ENCODE results near the gene NEURL3.
"Not testable (repeated sequence)": the region's sequence is repeated elsewhere in the genome, so short reads cannot be mapped to it uniquely, and the experiment has no call there.

NEURL3 gene

GRCh38 chr2:96499061-96499960, 5.8 kb downstream of the NEURL3 start:
- FAIRE-seq (no peak), DNase-seq (ENCODE audit: insufficient read length, low spot score) (no peak)
- no peak for TF ChIP-seq CTCF (IDR thresholded peaks at IDR 0.05; ENCODE audit: insufficient read depth, missing control alignments)

GRCh38 chr2:96498611-96499010, 6.5 kb downstream of the NEURL3 start:
- not testable (repeated sequence) for DNase-seq (ENCODE audit: insufficient read length, low spot score); FAIRE-seq

DNA sequence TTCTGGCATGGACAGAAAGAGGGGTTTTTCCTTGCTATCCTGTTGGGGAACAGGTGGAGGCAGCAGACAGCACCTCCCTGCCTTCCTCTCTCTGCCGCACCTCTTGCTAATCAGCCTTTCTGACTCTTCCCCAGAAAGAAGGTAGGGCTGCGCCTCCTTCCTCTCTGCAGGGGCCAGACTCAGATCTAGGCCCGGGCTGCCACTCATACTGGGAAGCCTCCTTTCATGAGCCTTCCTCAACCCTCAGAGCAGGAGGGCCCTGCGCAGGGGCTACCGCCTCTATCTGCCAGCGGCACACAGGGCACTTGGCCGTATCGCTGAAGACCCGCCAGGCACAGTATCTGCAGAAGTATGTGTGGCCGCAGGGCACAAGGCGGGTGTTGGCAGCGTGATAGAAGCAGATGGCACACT, 7.1 kb downstream of the NEURL3 start:
- FAIRE-seq: no peak

DNA sequence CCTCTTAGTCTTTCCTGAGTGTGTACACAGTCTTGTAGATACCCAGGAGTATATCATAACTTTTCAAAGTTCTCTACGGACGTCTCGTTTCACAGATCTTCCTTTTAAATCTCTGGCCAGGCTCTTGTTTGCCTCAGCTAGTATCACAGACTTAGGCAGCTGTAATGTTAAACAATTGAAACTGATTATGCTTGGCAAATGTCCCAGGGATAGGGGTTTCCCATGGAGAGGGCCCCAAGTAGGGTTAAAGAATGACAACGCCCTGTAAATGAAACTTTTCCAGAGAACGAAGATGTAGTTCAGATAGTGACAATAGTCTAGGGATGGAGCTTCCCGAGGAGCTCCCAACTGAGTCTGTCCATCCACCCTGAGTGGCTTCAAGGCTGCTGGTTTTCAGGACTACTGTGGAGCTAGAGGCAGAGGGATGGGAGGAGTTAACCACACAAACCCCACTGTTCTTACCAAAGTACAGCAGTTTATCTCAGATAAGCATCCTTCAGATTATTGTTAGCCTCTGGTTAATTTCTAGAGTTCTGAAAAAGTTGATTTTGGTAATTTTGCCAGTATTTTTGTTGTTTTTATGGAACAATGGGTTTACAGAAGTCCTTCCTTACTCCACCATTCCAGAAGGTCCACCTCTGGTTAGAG, 9.1 kb downstream of the NEURL3 start:
- TF ChIP-seq CTCF (IDR thresholded peaks at IDR 0.05; ENCODE audit: insufficient read depth, missing control alignments): no peak
- DNase-seq (ENCODE audit: insufficient read length, low spot score): no peak
- no peak for FAIRE-seq

More for the DNA sequence above, 7.1 kb downstream of the NEURL3 start:
- no peak for DNase-seq (ENCODE audit: insufficient read length, low spot score)
- no peak for TF ChIP-seq CTCF (IDR thresholded peaks at IDR 0.05; ENCODE audit: insufficient read depth, missing control alignments)

- TF ChIP-seq CTCF (IDR thresholded peaks at IDR 0.05; ENCODE audit: insufficient read depth, missing control alignments): no peak
- FAIRE-seq (no peak), DNase-seq (ENCODE audit: insufficient read length, low spot score) (no peak)
These were observed 11.0 kb downstream of the NEURL3 start for GRCh38 chr2:96494188-96494587.

GRCh38 chr2:96493072-96493471, 12.1 kb downstream of the NEURL3 start:
- FAIRE-seq (no peak), DNase-seq (ENCODE audit: insufficient read length, low spot score) (no peak)
- TF ChIP-seq CTCF (IDR thresholded peaks at IDR 0.05; ENCODE audit: insufficient read depth, missing control alignments): no peak

- no peak for TF ChIP-seq CTCF (IDR thresholded peaks at IDR 0.05; ENCODE audit: insufficient read depth, missing control alignments)
- FAIRE-seq (no peak), DNase-seq (ENCODE audit: insufficient read length, low spot score) (no peak)
These were observed 13.2 kb downstream of the NEURL3 start for GRCh38 chr2:96491860-96492497.
